Middle frontal gyrus (tissue), 1 donor: ENCODE measurements around the gene C21orf58.

Experiments used
- DNase-seq: peaks from one replicate; pipeline ENCODE4 v3.0.0-alpha.2; 2015; ENCODE audit warnings: low spot score; ENCODE audit errors: extremely low spot score

The C21orf58 gene

DNA sequence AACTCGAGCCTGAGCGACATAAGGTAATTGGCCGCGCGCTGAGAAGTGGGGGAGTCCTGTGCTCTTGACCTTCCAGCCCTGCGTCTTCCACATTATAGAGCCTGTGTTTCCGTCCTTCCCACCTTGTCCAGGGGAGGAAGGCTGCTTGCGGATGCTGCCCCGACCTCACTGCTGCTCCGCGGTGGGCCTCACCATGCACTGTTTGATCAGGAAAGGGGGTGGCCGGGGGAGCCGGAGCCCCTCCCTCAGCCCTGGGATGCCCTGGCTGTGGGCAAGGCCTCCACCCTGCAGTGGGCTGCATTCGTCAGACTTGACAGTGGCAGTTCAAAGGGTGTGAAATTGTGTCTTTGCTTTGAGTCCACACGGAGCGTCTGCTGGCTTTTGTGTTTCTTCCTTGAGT, 30.4 kb upstream of the C21orf58 start:
- no peak for DNase-seq

DNA sequence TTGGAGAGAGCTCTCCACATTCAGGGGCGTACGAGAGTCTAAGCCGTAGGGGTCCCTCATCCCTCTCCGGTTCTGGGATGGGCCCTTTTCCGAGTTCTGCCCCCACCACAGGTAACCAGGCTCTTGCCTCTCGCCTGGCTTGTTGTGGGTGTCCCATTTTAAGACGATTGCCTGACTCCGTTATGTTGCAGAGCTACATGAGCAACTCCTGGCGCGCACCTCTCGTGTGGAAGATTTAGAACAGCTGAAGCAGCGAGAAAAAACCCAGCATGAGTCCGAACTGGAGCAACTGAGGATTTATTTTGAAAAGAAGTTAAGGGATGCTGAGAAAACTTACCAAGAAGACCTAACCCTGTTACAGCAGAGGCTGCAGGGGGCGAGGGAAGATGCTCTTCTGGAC, 29.2 kb upstream of the C21orf58 start:
- DNase-seq = no peak

DNA sequence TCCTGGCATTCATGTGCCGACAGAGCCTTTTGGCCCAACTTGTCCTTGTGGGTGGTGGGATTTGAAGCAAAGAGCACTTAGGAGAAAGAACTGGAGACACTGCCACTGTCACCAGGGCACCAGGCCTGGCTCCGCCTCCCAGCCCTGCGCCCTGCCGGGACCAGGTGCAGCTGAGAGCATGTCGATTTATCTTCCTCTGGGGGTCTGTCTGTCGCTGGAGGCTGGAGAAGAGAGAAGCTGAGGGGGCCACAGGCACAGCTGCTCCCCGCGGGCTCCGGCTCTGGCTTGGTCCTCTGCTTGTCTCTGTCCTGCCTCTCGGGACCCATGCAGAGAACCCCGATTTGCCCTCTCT, 28.5 kb upstream of the C21orf58 start:
- DNase-seq = no peak

DNA sequence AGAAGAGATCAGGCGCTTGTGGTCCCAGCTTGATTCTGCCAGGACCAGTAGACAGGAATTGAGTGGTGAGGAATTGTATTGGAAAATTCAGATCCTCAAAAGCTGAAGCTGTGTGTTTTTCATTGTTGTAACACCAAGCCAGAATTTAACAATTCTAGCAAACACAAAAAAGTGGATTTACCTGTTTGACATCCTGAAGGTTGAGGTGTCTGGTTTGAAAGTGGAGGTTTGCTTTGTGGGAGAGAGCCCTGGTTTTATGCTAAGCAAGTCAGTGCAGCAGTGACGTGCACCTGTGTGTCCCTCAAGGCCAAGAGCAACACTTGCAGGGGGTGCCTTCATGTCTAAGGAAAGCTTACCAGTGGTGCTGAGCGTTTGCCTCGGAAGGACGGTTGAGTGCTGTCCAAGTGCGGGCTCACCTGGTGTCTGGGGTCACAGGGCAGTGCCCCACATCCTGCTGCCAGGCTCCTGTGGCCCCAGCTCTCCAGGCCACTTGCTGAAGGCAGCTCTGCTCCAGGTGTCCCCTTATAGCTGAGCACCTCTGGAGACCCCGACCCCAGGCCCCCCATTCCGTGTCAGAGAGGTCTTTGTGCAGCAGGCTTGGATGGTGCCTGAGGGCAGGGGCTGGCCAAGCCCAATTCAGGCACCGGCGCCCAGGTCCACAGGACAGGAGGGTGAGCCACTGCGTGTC, 27.9 kb upstream of the C21orf58 start:
- no peak for DNase-seq

DNA sequence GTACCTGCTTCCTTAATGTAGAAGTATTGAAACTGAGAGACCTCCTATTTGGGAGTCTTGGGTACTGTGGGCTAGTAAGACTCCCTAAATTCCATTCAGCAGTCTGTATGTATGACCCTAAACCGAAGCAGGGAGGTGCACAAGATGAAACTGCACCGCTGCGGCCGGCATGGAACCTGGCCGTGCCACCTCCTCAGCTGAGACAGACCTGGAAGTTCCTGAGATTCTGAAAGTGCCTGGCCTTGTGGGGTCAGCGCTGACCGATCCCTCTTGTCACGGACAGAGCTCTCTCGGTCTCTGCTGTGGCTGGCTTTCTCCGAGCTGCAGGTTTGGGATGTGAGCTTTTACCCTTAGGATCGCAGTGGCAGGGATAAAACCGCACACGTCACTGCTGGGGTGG, 27.3 kb upstream of the C21orf58 start:
- no peak for DNase-seq

GRCh38 chr21:46350571-46350970, 26.9 kb upstream of the C21orf58 start:
- no peak for DNase-seq

DNA sequence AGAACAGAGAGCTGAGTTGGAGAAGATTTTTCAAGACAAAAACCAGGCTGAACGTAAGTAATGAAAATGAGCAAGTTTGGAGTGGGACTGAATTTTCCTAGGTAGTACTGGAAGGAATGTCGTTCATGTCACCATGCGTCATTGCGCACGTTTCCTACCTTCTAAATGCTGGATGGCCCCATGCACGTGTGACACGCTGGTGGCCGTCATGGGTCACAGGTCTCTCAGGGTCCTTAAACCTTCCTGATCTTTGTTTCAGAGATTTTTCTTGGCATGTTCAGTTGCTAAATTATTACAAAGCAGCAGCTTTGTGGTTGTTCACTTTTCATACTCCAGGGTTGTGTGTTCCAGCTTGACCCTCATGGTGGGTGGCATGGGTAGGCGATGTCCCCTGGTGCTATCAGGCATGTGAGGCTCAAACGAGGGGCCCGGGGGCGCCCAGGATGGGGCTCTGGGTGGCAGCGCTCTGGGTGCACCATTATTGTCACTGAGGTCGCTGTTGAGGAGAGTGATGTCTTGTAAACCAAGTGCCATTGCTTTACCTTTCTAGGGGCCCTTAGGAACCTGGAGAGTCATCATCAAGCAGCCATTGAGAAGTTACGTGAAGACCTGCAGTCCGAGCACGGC, 25.6 kb upstream of the C21orf58 start:
- DNase-seq = no peak

DNA sequence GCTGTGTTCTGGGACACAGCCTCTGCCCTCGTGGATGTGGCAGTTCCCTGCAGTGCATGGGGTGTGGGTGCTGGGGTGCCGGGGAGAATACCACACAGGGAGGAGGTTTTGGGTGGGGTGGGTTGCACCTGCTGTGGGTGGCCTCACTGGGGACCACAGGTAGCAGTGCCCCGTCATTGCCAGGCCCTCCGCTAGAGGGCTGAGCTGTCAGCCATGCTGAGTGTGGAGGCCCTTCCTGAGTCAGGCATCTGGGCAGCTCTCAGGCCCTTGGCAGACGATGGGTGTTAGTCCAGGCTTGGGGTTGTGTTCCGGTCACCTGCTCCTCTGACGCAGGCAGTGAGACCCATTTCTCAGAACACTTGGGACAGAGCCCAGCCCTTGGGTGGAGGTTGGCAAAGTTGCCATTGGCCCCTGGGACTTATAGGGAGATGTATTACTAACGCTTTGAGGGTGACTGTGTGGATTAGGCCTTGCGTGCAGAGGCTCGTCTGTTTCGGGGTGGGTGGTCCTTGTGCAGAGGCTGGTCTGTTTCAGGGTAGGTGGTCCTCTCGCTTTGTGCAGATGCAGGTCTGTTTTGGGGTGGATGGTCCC, 24.2 kb upstream of the C21orf58 start:
- no peak for DNase-seq

DNA sequence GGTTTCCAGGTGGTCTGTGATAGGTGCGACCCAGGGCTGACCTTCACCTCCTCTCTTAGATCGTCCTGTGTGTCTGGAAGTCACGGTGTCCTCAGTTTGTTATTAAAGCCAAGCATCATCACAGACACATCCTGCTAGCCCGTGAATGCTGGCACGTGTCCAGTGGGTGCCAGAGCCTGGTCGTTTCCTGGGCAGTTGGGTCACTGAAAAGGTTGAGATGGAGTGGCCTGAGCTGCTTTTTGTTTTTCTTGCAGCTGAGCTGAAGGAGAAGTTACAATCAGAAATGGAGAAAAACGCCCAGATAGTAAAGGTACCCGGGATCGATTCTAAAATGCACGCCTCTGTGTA, 23.5 kb upstream of the C21orf58 start:
- no peak for DNase-seq

DNA sequence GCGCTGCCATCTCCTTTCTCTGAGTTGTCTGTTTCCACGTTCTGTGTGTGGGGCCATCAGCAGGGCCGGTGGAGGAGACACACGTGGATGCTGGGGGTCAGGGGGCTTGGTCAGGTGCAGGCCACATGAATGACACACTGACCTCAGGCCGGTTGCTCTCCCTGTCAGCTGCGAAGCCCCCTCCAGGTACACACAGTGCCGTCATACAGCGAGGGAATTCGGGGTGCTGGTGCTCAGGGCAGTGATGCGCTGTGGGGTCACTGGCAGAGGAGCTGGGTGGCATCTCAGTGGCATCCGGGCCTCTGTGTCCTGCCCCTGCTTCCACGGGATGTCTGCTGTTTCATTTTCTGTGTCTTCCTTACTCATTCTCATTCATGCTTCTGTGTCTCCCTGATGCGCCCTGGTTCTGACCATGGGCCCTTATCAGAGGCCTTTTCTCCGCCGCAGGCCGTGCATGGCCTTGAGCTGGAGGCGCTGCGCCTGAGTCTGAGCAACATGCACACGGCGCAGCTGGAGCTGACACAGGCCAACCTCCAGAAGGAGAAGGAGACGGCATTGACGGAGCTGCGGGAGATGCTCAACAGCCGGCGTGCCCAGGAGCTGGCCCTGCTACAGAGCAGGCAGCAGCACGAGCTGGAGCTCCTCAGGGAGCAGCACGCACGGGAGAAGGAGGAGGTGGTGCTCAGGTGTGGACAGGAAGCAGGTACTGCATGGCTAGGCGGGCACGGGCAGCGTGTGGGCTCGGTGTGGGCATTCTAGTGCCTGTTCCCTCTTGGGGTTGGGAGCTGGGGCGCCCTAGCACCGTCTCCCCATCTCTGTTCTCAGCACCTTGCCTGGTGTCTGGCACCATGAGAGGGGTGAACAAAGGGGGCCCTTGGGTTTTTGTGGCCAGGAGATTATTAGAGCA, 22.9 kb upstream of the C21orf58 start:
- DNase-seq = no peak

GRCh38 chr21:46345861-46346260, 22.2 kb upstream of the C21orf58 start:
- DNase-seq = no peak

- no peak for DNase-seq
Observed at GRCh38 chr21:46344219-46344915, 20.7 kb upstream of the C21orf58 start.

DNA sequence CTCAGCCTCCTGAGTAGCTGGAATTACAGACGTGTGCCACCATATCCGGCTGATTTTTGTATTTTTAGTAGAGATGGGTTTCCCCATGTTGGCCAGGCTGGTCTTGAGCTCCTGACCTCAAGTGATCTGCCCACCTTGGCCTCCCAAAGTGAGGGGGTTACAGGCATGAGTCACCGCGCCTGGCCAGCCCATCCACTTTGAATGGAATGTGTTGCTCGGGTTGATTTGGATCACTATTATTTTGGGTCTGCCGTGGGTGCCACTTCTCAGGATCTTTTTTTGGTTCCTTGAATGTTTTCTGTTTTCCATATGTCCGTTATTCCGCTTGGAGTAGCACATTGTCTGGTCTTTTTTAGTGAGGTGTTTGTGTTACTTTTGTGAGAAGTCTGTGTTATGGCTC, 17.3 kb upstream of the C21orf58 start:
- DNase-seq = no peak

DNA sequence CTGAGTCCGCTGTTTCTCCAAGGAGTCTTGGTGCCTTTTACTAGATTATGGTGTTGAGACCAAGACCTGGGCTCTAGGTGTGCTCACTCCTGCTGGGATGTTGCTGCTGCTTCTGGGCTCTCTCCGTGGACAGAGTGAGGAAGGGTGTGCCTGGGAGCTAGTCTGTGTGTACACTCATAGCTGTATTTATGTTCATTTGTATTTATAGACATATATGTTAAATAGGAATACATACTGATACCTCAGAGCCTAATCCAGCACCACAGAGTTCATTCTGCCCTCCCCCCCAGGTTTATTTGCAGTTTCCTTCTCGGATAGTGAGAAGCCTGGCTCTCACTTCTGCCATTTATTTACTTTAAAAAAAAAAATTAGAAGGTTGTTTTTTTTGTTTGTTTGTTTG, 12.9 kb upstream of the C21orf58 start:
- no peak for DNase-seq

DNA sequence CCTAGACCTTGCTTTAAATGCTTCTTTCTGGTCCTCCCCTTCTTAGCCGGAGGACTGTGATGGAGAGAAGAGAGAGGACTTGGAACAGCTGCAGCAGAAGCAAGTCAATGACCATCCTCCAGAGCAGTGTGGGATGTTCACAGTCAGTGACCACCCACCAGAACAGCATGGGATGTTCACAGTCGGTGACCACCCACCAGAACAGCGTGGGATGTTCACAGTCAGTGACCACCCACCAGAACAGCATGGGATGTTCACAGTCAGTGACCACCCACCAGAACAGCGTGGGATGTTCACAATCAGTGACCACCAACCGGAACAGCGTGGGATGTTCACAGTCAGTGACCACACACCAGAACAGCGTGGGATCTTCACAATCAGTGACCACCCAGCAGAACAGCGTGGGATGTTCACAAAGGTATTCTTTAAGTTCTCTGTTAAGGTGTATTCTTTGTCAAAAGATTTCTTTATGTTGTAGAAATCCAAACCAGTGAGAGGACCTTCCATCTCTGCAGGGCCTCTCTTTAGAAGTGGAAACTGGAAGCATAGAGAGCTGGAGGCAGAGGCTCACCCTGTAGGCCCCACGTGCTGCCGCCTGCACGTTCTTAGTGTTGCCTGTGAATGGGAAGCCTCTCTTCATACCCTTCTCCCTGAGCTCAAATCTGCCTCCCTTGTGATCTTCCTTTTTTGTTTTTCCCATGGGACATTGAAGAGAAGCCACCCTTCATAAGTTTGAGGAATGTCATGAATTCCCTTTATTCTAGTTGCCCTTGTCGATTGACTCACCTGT, 10.9 kb upstream of the C21orf58 start:
- no peak for DNase-seq

- DNase-seq = no peak
Observed at GRCh38 chr21:46329796-46330195, 6.1 kb upstream of the C21orf58 start.

DNA sequence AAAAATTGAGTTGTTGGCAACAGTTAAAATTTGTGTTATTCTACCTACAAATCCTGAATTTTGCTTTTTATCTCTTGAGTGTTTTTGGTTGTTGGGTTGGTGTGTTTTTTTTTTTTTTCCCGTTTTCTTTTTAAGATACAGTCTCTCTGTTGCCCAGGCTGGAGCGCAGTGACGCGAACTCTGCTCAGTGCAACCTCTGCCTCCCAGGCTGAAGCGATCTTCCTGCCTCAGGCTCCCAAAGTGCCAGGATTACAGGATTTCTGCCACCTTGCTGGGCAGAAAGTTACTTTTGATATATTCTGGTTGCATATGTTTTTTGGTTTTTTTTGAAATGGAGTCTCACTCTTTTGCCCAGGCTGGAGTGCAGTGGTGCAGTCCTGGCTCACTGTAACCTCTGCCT, 4.5 kb upstream of the C21orf58 start:
- DNase-seq = no peak

DNA sequence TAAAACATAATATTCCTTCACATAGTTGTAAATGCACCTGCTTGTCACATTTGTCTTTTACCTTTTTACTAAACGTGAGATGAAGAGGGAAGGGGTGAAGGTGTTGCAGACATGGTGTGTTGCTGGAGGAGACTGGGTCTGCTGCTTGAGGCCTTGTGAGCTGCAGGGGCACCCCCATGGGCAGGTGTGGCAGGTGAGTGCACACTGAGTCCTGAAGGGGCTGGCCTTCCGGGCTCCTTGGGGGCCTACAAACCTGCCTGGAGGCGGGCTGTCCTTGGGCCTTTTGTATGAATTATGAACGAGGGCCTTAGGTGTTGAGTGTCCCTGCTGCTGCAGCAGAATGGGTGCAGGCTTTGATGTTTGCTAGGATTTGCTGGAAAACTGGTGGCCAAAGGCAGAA, 4.0 kb upstream of the C21orf58 start:
- no peak for DNase-seq

DNA sequence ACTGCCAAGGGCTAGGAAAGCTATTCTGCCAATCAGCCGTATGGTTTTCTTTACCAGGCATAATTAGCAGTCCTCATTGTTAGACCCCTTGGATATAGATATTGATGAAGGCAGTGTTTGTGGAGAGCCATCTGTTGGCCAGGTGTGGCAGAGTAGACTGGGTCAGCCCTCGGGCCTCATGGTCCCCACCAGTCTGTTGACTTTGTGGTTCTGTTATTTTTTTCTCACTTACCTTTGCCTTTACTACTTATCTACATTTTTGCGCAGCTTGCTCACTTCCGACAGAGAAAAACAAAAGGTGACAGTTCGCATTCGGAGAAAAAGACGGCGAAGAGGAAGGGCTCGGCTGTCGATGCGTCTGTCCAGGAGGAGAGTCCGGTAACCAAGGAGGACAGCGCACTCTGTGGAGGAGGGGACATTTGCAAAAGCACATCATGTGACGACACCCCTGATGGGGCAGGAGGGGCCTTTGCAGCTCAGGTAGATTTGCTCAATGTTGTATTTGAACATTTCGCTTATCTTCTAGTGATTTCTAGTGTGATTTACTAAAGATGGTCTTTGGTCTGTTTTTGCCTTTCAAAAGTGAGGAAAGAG, 2.5 kb upstream of the C21orf58 start:
- no peak for DNase-seq
